HK-2 (cell line): ENCODE measurements around the gene CAMTA1.

Source experiments
- DNase-seq: peaks from one replicate; pipeline ENCODE4 v3.0.0-alpha.2; 2018; ENCODE audit not compliant: unreplicated experiment

The CAMTA1 gene

GRCh38 chr1:7253988-7254587 is 468.8 kb downstream of the CAMTA1 start:
- no peak for DNase-seq

GRCh38 chr1:7255303-7256058 is 470.2 kb downstream of the CAMTA1 start:
- no peak for DNase-seq

- DNase-seq = no peak
Measured at GRCh38 chr1:7256526-7256925, 471.3 kb downstream of the CAMTA1 start.

DNA sequence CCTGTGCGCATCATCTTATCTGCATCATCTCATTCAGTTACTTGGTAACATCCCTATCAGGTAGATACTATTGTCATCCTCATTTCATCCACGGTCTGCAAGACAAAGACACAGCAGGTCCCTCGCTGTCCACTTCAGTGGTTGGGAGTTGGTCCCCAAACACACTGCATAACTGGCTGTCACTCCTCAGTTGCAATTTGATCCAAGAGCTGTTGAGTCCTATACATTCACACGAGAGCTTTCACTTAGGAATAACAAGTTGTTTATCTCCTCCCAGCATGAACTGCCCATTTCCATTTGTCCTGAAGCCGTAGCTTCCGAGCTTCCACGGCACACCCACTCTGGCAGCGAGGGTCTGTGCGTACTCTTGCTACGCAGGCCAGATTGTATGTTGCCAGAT is 472.0 kb downstream of the CAMTA1 start:
- DNase-seq = no peak

GRCh38 chr1:7258589-7259135 is 473.4 kb downstream of the CAMTA1 start:
- DNase-seq = no peak

GRCh38 chr1:7259955-7260354 is 474.7 kb downstream of the CAMTA1 start:
- DNase-seq = no peak

- no peak for DNase-seq
Measured at GRCh38 chr1:7261490-7261889, 476.2 kb downstream of the CAMTA1 start.

- DNase-seq = no peak
Measured at GRCh38 chr1:7262611-7263010, 477.4 kb downstream of the CAMTA1 start.

DNA sequence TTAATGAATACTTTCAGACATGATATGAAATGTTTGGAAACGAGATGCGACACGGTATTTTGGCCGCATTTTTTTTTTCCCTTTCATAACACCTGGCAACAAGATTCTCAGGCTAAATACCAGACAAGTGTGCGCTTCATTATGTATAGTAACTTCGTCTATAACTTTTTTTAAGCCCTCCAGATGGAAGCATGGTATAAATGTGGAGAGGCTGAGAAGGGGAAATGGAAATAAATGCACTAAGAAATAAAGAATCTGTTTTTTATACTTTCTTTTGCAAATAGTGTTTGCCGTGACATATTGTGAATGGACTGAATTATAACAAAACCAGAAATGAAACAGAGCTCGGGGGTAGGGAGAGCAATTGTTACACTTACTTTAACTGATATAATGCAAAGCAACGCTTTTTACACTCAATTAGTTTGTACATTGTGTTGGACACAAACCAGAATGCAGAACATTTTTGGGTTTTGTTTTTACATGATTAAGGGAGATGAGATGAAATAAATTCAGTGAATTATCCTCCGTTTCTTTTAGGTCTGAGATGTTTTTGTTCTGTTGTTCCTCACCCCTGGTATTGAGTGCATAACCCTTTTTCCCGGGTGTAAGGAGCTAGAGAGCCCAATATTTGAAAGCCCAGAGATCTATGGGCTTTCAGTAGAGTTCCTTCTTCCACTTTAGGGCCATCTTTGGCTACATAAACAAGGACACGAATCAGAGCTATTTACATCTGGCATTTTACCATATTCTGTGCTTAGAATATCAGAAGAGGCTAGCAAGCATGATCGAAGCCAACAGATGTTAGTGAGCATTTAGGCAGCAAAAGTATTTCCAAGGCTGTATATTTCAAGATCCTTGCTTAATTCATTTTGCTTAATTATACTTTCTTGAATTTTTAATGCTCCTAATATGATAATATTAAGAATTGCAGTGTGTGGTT is 478.0 kb downstream of the CAMTA1 start:
- DNase-seq = no peak

DNA sequence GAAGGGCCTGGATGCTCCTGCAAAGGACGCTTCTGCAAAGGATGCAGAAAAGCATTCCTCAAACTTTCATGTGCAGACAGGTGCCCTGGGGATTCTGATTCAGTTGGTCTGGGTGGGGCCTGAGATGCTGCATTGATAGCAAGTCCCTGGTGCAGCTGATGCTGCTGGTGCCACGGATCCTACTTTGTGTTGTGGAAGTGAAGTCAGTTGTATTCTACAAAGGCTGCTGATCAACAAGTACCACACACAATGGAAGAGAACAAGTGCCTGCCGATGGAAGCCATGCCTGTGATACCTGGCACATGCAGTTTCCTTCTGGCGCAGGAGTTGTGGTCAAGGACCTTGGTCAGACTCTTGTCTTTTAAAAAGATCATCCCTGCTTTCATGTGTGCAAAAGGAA is 478.8 kb downstream of the CAMTA1 start:
- DNase-seq = no peak

DNA sequence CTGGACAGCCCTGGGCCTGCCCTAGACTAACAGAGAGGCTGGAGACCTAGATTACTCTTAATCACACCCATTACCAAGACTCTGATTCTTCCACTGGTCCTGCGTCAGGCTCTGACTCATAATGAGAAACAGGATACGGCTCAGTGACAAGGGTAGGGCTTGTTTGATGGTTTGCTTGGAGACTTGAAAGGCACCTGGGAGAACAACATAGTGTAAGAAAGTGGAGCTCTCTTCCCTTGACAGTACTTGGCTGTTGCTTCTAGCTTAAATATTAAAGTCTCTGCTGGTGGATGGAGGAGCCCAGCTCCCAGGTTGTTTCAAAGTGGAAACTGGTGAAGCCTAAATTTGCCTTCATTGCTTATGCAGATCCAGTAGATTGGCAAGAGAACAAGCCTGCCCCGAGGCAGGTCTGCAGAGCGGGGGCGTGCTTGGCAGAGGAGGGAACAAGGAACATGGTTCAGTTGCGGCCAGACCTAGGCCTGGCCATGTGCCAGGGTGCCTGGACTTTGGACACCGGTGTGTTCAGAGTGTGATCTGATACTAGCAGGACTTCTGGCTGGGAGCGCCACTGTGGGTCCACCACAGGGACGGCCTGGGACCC is 480.6 kb downstream of the CAMTA1 start:
- peak; percentile 51 for DNase-seq

- DNase-seq = no peak
Measured at GRCh38 chr1:7266561-7266960, 481.3 kb downstream of the CAMTA1 start.

DNA sequence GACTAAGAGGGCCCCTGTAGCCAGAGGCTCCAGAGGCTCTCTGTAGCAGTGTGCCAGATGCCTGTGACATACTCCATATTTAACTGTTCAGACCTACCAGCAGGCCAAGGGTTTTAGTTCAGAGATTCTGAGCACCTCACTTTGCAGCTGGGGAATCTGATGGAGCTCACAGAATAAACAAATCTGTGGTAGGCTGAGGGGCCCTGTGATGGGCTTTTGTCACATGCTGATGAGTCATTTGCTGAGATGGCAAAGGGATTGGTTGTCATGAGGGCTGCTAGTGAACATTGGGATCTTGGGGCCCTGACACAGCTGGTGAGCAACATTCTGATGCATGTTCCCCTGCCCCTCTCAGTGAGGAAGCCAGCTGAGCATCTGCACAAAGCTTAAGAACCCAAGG is 482.2 kb downstream of the CAMTA1 start:
- no peak for DNase-seq

- no peak for DNase-seq
Measured at GRCh38 chr1:7268983-7269382, 483.7 kb downstream of the CAMTA1 start.

DNA sequence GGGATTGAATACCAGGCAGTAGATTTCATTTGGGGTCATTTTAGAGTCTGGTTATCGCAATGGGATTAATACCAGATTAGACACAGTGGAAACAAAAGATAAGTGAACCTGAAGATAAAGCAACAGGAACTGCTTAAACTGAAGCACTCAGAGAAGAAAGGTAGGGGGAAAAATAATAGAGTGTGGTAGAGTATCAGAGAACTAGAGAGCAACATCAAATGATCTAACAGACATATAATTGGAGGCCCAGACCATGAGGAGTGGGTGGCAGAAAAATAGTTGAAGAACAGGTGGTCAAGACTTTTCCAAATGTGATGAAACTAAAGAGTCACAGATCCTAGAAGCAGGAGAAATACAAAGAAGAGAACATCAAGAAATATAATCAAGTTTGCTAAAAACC is 484.3 kb downstream of the CAMTA1 start:
- no peak for DNase-seq

GRCh38 chr1:7274256-7274655 is 489.0 kb downstream of the CAMTA1 start:
- no peak for DNase-seq

DNA sequence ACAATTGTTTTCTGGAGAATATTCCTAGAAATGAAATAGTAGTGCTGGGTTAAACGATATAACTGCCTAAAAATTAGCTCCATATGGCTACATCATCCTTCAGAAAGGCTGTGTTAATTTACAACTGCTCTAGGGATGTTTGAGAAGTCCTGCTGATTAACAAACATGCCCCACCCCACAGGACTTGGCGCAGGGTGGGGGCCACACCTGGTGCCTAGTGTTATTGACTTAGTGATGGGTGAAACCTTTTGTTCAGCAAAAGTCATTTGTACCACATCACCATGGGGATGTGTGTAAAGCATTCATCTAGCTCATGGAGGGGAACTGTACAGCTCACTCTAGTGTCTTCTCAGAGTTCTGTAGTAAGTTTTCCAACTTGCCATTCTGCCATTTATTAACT is 492.8 kb downstream of the CAMTA1 start:
- DNase-seq = no peak

- DNase-seq = no peak
Measured at GRCh38 chr1:7278827-7279765, 493.8 kb downstream of the CAMTA1 start.

- DNase-seq = no peak
Measured at GRCh38 chr1:7279769-7280168, 494.5 kb downstream of the CAMTA1 start.

DNA sequence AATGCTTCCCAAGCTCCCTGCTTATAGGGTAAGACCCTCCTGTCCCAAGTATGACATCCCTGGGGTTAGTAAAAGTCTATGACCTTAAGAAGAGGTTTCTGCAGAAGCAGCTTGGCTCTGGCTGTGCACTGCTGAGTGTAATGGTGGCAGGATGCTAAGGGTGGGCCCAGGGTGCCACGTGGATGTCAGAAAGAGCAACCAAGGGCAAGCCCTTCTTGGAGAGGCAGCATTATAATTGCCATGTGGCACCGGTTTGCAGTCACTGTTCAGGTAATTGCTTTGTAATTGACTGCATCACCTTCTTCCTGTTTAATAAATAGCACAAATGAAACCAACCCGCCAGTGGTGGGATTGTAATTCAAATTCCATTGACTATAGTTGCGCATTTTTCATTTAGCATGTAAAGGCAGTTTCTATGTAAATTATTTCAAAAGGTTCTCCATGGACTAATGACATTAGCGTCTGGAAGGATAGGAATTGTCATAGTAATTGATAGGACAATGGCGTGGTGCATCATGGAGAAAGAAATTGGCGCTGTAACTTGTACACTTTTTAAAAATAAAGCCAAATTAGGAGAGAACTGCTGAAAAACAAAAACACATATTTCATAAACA is 495.2 kb downstream of the CAMTA1 start:
- no peak for DNase-seq
